ENCODE data around the gene AMIGO1.

Gene AMIGO1

DNA sequence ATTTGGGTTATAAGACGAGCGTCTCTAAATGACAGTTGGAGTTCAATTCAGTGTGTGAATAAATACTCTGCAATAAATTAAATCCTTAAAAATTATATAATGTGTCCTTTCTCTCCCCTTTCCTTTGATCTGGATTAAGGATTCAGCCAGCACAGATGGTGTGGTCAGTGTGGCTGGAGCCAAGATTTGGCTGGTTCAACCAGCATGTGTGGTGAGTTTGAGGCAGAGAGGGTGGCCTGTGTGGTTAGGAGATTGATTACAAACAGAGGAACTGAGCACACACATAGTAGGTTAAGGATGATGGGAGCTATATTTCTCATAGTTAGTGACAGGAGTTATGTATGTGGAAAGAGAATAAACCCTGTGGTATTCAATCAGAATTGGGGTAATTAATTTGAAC is 14.2 kb upstream of the AMIGO1 start:
- H3K27ac ChIP-seq (replicated peaks), result no peak overlapping the region
- H3K4me3 ChIP-seq (replicated peaks; ENCODE audit: insufficient read depth, low read length), result no peak overlapping the region
- no peak for DNase-seq (ENCODE audit: low read depth in 1 of 2, low spot score in 1 of 2)
- no peaks in the 10 kb centered on the region for H3K27me3 ChIP-seq (ENCODE audit: insufficient read depth, poor library complexity, severe bottlenecking)
- no peak for TF ChIP-seq CTCF (IDR thresholded peaks at IDR 0.05; ENCODE audit: insufficient read depth, low read length)
- TF ChIP-seq REST (IDR thresholded peaks at IDR 0.05; ENCODE audit: insufficient replicate concordance, low read depth), result no peak
- TF ChIP-seq SPI1 (IDR thresholded peaks at IDR 0.05; ENCODE audit: borderline replicate concordance, low read depth), result no peak
- no peak for TF ChIP-seq POLR2AphosphoS5 (IDR thresholded peaks at IDR 0.05; ENCODE audit: low read depth)
- no peak for TF ChIP-seq GABPA (IDR thresholded peaks at IDR 0.05; ENCODE audit: low read depth)

DNA sequence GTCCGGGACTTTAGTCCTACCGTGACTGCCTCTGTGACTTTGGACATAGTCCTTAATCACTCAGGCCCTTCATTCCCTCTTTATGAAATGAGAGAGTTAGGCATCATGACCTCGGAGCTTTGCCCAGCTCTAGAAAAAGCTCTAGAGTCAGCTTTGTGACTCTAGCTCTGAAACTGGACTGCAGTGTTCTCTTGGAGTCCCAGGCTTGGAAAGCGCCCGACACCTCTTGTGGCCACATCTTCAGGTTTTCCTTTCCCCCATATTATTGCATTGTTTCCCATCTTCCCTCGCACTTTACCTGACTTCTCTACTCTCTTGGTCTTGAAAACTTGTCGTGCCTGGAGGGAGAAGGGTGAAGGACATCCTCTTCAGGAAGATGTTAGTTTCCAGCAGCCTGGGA is 12.5 kb upstream of the AMIGO1 start:
- TF ChIP-seq REST (IDR thresholded peaks at IDR 0.05; ENCODE audit: insufficient replicate concordance, low read depth) (no peak), CTCF (IDR thresholded peaks at IDR 0.05; ENCODE audit: insufficient read depth, low read length) (no peak), GABPA (IDR thresholded peaks at IDR 0.05; ENCODE audit: low read depth) (no peak), POLR2AphosphoS5 (IDR thresholded peaks at IDR 0.05; ENCODE audit: low read depth) (no peak), SPI1 (IDR thresholded peaks at IDR 0.05; ENCODE audit: borderline replicate concordance, low read depth) (no peak)
- Histone ChIP-seq H3K27me3 (ENCODE audit: insufficient read depth, poor library complexity, severe bottlenecking) (no peaks in the 10 kb centered on the region), H3K4me3 (replicated peaks; ENCODE audit: insufficient read depth, low read length) (no peak overlapping the region), H3K27ac (replicated peaks) (no peak overlapping the region)
- no peak for DNase-seq (ENCODE audit: low read depth in 1 of 2, low spot score in 1 of 2)

DNA sequence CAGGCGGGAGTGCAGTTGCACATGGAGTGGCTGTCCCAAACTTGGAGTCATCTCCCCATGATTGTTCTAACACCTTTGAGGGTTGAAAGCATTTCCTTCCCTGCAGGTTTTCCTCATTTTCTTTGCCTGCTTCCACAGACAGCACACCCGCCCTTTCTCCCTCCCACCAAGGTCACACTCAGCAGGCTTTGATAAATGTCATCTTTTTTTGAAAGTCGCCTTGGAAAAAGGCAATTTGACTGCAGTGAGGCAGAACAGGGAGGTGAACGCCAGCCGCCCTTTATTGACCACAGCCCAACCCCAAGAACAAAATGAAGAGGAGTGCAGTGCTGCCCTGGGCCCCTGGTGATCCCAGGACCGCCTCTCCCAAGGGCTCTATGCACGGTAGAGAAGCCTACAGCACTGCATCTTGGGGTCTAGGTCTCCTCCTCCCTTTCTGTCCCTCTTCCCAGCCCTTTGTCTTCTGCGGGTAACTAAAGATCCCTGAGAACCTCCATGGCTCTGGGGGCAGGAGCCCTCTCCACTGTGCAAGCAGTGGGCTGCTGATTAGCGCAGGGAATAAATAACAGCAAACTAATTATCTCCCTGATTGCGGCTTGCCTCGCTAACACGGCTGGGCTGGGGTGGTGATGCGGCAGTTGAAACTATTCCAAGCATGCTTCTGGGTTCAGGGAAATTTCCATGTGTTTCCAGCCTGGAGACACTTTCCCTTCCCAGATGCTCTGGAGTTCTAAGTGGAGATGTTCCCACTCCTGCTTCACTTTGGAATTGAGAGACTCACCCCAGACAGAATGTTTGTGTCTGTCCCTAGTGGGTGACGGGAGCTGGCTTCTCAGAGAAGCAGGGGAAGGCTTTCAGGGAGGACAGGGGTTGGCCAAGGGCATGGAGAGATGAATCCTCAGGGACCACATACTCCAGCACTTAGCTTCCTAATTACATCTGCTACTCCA is 11.8 kb upstream of the AMIGO1 start:
- Histone ChIP-seq H3K27ac (replicated peaks) (no peak overlapping the region), H3K4me3 (replicated peaks; ENCODE audit: insufficient read depth, low read length) (no peak overlapping the region), H3K27me3 (ENCODE audit: insufficient read depth, poor library complexity, severe bottlenecking) (no peaks in the 10 kb centered on the region)
- no peak for DNase-seq (ENCODE audit: low read depth in 1 of 2, low spot score in 1 of 2)
- TF ChIP-seq POLR2AphosphoS5 (IDR thresholded peaks at IDR 0.05; ENCODE audit: low read depth), result no peak
- TF ChIP-seq CTCF (IDR thresholded peaks at IDR 0.05; ENCODE audit: insufficient read depth, low read length), result no peak
- no peak for TF ChIP-seq REST (IDR thresholded peaks at IDR 0.05; ENCODE audit: insufficient replicate concordance, low read depth)
- no peak for TF ChIP-seq GABPA (IDR thresholded peaks at IDR 0.05; ENCODE audit: low read depth)

Data from HL-60 (cell line).